GM12878 (cell line): ENCODE data around the gene DNAAF2.
A peak's percentile ranks its signal among the peaks of the same experiment; 100 is the strongest.

Experiments
- BMI1 ChIP-seq: fragments of 450-650 bp; IDR thresholded peaks from 2 replicates; pipeline ENCODE4 v1.6.1; 2016; ENCODE audit warnings: mild to moderate bottlenecking, moderate library complexity, borderline replicate concordance
- CBX5 ChIP-seq: sonication (generic); IDR thresholded peaks from 2 replicates; pipeline ENCODE4 v1.6.1; 2016; ENCODE audit warnings: low read depth, moderate library complexity, mild to moderate bottlenecking, inconsistent platforms
- CREB1 ChIP-seq: IDR thresholded peaks from 2 replicates; pipeline ENCODE4 v1.6.1; 2012; ENCODE audit warnings: low read depth, mild to moderate bottlenecking, inconsistent platforms
- EZH2 ChIP-seq: IDR thresholded peaks from 2 replicates; pipeline ENCODE4 v1.6.1; 2012; ENCODE audit warnings: low read depth, mild to moderate bottlenecking, control low read depth, inconsistent platforms, low read length, borderline replicate concordance; ENCODE audit not compliant: control insufficient read depth
- POLR2A ChIP-seq: IDR thresholded peaks from 2 replicates; pipeline ENCODE4 v1.6.1; 2011; ENCODE audit warnings: low read depth, mild to moderate bottlenecking, low read length
- POLR2AphosphoS5 ChIP-seq: IDR thresholded peaks from 2 replicates; pipeline ENCODE4 v1.6.1; 2011; ENCODE audit warnings: mild to moderate bottlenecking, low read length, inconsistent platforms
- RAD21 ChIP-seq: IDR thresholded peaks from 2 replicates; pipeline ENCODE4 v1.6.1; 2011; ENCODE audit warnings: mild to moderate bottlenecking, low read depth, low read length, moderate library complexity; ENCODE audit not compliant: insufficient read depth
- SREBF2 ChIP-seq: IDR thresholded peaks from 2 replicates; pipeline ENCODE4 v1.6.1; 2012; ENCODE audit warnings: mild to moderate bottlenecking, low read length
- SRF ChIP-seq, 2 experiments: IDR thresholded peaks; 2 replicates each; pipeline ENCODE4 v1.6.1; 2011; ENCODE audit warnings: low read depth in 2 of 2, low read length in 2 of 2, mild to moderate bottlenecking in 1 of 2, moderate library complexity in 1 of 2
- TAF1 ChIP-seq: IDR thresholded peaks from 2 replicates; pipeline ENCODE4 v1.6.1; 2011; ENCODE audit warnings: mild to moderate bottlenecking, low read depth, low read length, borderline replicate concordance
- TF ChIP-seq, protein P1 (sequence below), 3 experiments: IDR thresholded peaks in 2 of 3; conservative IDR thresholded peaks in 1 of 3; 2 replicates each; pipeline ENCODE4 v1.5.1; 2011; ENCODE audit warnings: low read depth in 3 of 3, low read length in 3 of 3, mild to moderate bottlenecking in 3 of 3, control low read depth in 2 of 3, moderate library complexity in 2 of 3, inconsistent platforms in 1 of 3, mixed read lengths in 1 of 3; ENCODE audit not compliant: control insufficient read depth in 2 of 3, insufficient read depth in 1 of 3; ENCODE audit errors: extremely low read depth in 1 of 3
- TF ChIP-seq, protein P2 (sequence below): IDR thresholded peaks from 2 replicates; pipeline ENCODE4 v1.6.1; 2012; ENCODE audit warnings: low read depth, low read length, improper control_type of control experiment
- TF ChIP-seq, protein P3 (sequence below): fragments of 450-650 bp; IDR thresholded peaks from 2 replicates; pipeline ENCODE4 v1.6.1; 2017; ENCODE audit warnings: mild to moderate bottlenecking
- TF ChIP-seq, protein P4 (sequence below): fragments of 450-650 bp; IDR thresholded peaks from 2 replicates; pipeline ENCODE4 v1.6.1; 2014; ENCODE audit warnings: mild to moderate bottlenecking

DNA sequence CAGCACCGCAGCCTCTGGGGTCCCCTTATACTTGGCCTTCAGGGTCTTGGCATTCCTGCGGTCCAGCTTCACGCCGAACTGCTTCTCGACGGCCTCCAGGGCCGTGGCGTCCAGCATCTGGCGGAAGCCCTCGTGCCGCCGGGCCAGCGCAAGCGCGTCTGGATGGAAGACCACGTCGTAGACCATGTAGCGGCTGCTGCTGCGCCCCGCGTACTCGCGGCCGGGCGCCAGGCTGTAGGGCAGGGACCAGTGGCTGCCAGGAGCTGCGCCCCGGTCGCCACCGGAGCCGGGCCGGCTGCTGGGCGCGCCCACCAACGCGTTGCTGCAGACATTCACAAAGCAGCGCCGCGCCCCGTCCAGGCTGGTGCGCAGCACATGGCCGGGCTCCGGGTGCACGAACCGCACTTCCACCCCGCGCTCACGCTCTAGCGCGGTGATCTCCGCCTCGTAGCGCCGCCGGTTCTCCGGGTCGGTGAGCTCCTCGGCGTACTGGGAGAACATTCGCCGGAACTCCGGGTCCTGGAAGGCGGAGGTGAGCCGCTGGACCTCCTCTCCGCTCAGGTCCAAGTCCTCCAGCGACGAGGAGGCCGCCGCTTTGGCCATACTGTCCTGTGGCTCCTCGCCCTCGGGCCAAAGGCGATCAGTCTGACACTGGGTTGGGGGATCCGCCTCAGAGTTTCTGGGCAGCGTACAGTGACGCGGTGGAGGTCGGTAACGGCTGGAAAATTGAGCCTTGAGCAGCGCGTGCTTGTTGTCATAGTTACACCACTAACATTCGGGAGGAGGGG lies at the start of gene DNAAF2:
- TF ChIP-seq, protein P1, sequence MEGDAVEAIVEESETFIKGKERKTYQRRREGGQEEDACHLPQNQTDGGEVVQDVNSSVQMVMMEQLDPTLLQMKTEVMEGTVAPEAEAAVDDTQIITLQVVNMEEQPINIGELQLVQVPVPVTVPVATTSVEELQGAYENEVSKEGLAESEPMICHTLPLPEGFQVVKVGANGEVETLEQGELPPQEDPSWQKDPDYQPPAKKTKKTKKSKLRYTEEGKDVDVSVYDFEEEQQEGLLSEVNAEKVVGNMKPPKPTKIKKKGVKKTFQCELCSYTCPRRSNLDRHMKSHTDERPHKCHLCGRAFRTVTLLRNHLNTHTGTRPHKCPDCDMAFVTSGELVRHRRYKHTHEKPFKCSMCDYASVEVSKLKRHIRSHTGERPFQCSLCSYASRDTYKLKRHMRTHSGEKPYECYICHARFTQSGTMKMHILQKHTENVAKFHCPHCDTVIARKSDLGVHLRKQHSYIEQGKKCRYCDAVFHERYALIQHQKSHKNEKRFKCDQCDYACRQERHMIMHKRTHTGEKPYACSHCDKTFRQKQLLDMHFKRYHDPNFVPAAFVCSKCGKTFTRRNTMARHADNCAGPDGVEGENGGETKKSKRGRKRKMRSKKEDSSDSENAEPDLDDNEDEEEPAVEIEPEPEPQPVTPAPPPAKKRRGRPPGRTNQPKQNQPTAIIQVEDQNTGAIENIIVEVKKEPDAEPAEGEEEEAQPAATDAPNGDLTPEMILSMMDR (IDR thresholded peaks at IDR 0.05 in 2 of 3, conservative IDR thresholded peaks at IDR 0.05 in 1 of 3; ENCODE audit: control insufficient read depth in 2 of 3, extremely low read depth in 1 of 3, insufficient read depth in 1 of 3, low read depth in 3 of 3, low read length in 3 of 3), result no peak
- TF ChIP-seq, protein P2, sequence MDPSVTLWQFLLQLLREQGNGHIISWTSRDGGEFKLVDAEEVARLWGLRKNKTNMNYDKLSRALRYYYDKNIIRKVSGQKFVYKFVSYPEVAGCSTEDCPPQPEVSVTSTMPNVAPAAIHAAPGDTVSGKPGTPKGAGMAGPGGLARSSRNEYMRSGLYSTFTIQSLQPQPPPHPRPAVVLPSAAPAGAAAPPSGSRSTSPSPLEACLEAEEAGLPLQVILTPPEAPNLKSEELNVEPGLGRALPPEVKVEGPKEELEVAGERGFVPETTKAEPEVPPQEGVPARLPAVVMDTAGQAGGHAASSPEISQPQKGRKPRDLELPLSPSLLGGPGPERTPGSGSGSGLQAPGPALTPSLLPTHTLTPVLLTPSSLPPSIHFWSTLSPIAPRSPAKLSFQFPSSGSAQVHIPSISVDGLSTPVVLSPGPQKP, result no peak
- TF ChIP-seq POLR2AphosphoS5, result no peak; the same call in none of the 2 replicates
- TF ChIP-seq POLR2A, result peak; percentile 20
- no peak for TF ChIP-seq RAD21
- no peak for TF ChIP-seq TAF1
- TF ChIP-seq CBX5, result no peak
- TF ChIP-seq SREBF2, result no peak
- TF ChIP-seq, protein P3, sequence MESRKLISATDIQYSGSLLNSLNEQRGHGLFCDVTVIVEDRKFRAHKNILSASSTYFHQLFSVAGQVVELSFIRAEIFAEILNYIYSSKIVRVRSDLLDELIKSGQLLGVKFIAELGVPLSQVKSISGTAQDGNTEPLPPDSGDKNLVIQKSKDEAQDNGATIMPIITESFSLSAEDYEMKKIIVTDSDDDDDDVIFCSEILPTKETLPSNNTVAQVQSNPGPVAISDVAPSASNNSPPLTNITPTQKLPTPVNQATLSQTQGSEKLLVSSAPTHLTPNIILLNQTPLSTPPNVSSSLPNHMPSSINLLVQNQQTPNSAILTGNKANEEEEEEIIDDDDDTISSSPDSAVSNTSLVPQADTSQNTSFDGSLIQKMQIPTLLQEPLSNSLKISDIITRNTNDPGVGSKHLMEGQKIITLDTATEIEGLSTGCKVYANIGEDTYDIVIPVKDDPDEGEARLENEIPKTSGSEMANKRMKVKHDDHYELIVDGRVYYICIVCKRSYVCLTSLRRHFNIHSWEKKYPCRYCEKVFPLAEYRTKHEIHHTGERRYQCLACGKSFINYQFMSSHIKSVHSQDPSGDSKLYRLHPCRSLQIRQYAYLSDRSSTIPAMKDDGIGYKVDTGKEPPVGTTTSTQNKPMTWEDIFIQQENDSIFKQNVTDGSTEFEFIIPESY, result no peak
- no peak for TF ChIP-seq CREB1
- TF ChIP-seq EZH2, result no peak
- TF ChIP-seq, protein P4, sequence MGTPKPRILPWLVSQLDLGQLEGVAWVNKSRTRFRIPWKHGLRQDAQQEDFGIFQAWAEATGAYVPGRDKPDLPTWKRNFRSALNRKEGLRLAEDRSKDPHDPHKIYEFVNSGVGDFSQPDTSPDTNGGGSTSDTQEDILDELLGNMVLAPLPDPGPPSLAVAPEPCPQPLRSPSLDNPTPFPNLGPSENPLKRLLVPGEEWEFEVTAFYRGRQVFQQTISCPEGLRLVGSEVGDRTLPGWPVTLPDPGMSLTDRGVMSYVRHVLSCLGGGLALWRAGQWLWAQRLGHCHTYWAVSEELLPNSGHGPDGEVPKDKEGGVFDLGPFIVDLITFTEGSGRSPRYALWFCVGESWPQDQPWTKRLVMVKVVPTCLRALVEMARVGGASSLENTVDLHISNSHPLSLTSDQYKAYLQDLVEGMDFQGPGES, result no peak
- TF ChIP-seq SRF (IDR thresholded peaks at IDR 0.05; ENCODE audit: low read depth in 2 of 2, low read length in 2 of 2), result no peak
- peak; percentile 96 for TF ChIP-seq BMI1
